Esophagus (tissue), 2 donors: ENCODE measurements around the gene OMP. TPM values are rescaled to one million over a fixed set of nuclear protein-coding genes. Genes with fewer than 3 reads are reported as not detected.

Source experiments
- H3K27ac ChIP-seq, 2 donors: one replicate each; pipeline ENCODE4 v1.5.1; 2013; ENCODE audit warnings: low read depth in 2 of 2, mild to moderate bottlenecking in 2 of 2, inconsistent platforms in 1 of 2, low read length in 1 of 2, moderate library complexity in 1 of 2
- H3K27me3 ChIP-seq, 2 donors: one replicate each; pipeline ENCODE4 v1.6.1; 2013; ENCODE audit warnings: low read length in 2 of 2, control low read depth in 1 of 2, mild to moderate bottlenecking in 1 of 2; ENCODE audit not compliant: insufficient read depth in 2 of 2, control insufficient read depth in 1 of 2
- H3K36me3 ChIP-seq, 2 donors: one replicate each; pipeline ENCODE4 v1.6.1; 2013; ENCODE audit warnings: low read length in 1 of 2; ENCODE audit not compliant: control insufficient read depth in 2 of 2, insufficient read depth in 2 of 2
- H3K4me1 ChIP-seq, 2 donors: one replicate each; pipeline ENCODE4 v1.6.1; 2013; ENCODE audit warnings: low read length in 1 of 2; ENCODE audit not compliant: control insufficient read depth in 2 of 2, insufficient read depth in 2 of 2
- H3K4me3 ChIP-seq, 2 donors: one replicate each; pipeline ENCODE4 v1.5.1; 2013; ENCODE audit warnings: low read length in 2 of 2, mild to moderate bottlenecking in 2 of 2, low read depth in 1 of 2, moderate library complexity in 1 of 2
- H3K9me3 ChIP-seq, 2 donors: one replicate each; pipeline ENCODE4 v1.6.1; 2013; ENCODE audit warnings: mild to moderate bottlenecking in 2 of 2, low read depth in 1 of 2, low read length in 1 of 2, moderate library complexity in 1 of 2; ENCODE audit not compliant: control insufficient read depth in 2 of 2, insufficient read depth in 1 of 2
- WGBS, 2 donors: extraction: QIAGEN DNeasy Blood & Tissue Kit; methylation state at CpG; one replicate each; pipeline ENCODE4 v1.1.7; 2013; 5-methylcytosine and 5-hydroxymethylcytosine counted together
- polyA plus RNA-seq, 2 donors: library from polyadenylated mRNA; stranded (reverse); fragments of 200-250 nt; gene quantifications; one replicate each; pipeline ENCODE4 v1.2.3, GENCODE V29; 2013
- donor health status: healthy with polysubstance abuse.
- donor health status: Bipolar disorder and iron deficiency.

Gene OMP
- polyA plus RNA-seq, 2 donors, result 0.33 to 0.98 TPM

DNA sequence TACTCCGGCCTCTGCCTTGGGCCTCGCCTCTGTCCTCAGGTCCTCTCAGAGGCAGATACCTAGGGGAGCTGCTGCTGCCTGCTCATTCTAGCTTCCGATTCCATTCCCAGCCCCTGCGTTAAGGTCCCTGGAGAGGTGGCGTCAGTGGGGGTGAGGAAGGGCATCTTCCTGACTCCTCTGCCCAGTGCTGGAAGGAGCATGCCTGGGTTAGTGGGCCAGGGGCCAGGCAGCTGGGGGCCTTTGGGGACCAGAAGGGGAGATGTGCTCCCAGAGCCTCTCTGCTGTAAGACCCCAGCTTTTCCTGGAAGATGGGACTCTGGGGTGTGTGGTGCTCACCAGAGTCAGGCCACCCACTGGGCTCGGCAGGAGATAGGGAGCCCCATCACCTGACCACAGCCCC, 21.8 kb downstream of the OMP start:
- WGBS, 2 donors, result 88 to 89% methylated on average over 5 to 6 of the region's 6 CpGs

DNA sequence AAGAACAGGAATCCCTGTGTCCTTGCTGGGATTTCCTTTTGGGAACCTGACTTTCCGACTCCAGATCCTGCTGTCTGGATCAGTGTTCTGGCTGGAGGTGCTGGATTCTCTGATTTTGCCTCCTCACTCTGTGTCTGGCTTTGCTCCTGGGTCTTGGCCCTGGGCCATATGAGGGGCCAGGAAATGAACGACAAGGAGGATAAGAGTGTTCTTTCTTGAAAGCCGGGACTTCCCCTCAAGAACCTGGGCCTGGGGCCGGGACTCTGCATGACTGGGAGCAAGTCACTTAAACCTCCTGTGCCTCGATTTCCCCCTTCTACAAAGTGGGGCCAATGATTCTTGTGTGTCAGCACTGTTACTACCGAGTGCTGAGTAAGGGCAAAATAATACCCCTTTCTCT, 22.6 kb downstream of the OMP start:
- Histone ChIP-seq H3K27me3 (no peaks in the 10 kb centered on the region), H3K4me3 (no peak overlapping the region), H3K4me1 (peaks cover 4 to 9% of the 10 kb centered on the region in 2 donors), H3K27ac (no peak overlapping the region), H3K9me3 (no peaks in the 10 kb centered on the region), H3K36me3 (peaks cover 0 to 18% of the 10 kb centered on the region in 2 donors)
- 68% methylated on average over 6 of the region's 6 CpGs for WGBS, 2 donors

More for the DNA sequence above, 21.8 kb downstream of the OMP start:
- Histone ChIP-seq H3K27ac (no peak overlapping the region), H3K4me3 (no peak overlapping the region), H3K36me3 (peaks cover 0 to 21% of the 10 kb centered on the region in 2 donors), H3K27me3 (no peaks in the 10 kb centered on the region), H3K9me3 (no peaks in the 10 kb centered on the region), H3K4me1 (peaks cover 4 to 9% of the 10 kb centered on the region in 2 donors)

DNA sequence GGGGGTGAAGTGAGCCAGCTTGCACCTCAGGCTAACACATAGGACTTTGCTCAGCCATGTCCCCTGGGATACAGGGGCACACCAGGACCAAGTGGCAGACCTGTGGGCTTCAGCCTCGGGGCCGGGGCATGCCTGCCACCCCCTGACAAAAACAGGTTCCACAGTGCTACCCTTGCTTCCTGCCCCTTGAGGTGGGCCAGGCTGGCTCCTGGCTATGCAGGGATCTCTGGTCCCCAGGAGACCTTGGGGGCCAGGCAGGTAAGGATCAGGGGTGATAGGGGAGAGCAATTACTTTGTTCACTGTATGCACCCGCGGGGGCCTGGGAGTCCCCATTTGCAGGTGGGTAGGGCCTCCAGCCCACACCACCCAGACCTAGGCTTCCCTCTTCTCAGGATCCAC, 23.1 kb downstream of the OMP start:
- Histone ChIP-seq H3K4me1 (peaks cover 4 to 9% of the 10 kb centered on the region in 2 donors), H3K27me3 (no peaks in the 10 kb centered on the region), H3K27ac (no peak overlapping the region), H3K4me3 (no peak overlapping the region), H3K9me3 (no peaks in the 10 kb centered on the region), H3K36me3 (peaks cover 0 to 14% of the 10 kb centered on the region in 2 donors)
- WGBS, 2 donors, result 85 to 89% methylated on average over 4 of the region's 4 CpGs

DNA sequence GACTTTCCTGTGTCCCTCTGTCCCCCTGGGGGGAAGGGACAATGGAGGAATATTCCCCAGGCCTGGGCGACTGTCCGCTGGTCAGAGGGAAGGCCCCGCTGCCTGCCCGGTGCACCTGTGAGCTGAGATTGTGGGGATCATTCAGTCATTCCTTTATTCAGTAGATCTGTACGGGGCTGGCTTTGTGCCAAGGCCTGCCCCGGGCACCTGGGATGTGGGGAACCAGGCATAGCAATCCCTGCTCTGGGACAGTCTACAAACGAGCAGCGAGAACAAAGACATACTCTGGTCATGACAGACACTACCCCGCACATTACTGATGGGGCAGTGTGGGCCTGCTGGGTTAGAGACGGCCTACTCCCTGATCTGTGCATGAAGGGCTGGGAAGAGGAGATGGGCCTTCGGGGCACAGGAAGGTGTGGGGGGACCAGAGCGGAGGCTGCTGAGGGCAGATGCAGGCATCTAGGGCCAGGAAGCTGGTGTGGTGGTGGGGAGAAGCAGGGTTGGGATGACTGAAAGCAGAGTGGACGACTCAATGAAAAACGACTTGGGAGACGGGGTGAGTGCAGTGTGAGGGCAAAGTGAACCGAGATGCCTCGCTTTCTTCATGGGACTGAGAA, 23.6 kb downstream of the OMP start:
- Histone ChIP-seq H3K9me3 (no peaks in the 10 kb centered on the region), H3K27me3 (no peaks in the 10 kb centered on the region), H3K4me3 (no peak overlapping the region), H3K27ac (no peak overlapping the region), H3K4me1 (peaks cover 4 to 12% of the 10 kb centered on the region in 2 donors), H3K36me3 (peaks cover 0 to 10% of the 10 kb centered on the region in 2 donors)
- WGBS, 2 donors, result 71 to 73% methylated on average over 17 of the region's 17 CpGs

DNA sequence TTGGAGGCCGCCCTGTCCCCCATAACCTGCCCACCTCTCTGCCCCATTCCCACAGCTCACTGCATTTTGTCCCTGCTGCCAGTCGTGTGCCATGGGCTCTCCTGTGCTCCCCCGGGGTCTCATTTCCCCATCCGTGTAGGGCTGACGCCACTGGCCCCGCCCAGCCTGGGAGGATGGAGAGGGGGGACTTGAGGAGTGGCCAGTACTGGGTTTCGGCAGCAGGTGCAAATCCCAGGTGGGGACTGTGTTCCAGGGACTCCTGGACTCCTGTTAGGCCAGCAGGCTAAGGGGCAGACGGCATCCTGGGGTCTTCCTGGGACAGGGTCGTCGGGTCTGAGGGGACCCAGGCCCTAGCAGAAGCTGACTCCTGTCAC, 24.2 kb downstream of the OMP start:
- no peaks in the 10 kb centered on the region for H3K27me3 ChIP-seq
- peaks cover 4 to 12% of the 10 kb centered on the region in 2 donors for H3K4me1 ChIP-seq
- peak overlapping the region in 1 of 2 donors; percentile 34 for H3K4me3 ChIP-seq
- no peak overlapping the region for H3K27ac ChIP-seq
- WGBS, 2 donors, result 17% methylated on average over 10 of the region's 10 CpGs
- peaks cover 0 to 7% of the 10 kb centered on the region in 2 donors for H3K36me3 ChIP-seq
- H3K9me3 ChIP-seq, result no peaks in the 10 kb centered on the region

DNA sequence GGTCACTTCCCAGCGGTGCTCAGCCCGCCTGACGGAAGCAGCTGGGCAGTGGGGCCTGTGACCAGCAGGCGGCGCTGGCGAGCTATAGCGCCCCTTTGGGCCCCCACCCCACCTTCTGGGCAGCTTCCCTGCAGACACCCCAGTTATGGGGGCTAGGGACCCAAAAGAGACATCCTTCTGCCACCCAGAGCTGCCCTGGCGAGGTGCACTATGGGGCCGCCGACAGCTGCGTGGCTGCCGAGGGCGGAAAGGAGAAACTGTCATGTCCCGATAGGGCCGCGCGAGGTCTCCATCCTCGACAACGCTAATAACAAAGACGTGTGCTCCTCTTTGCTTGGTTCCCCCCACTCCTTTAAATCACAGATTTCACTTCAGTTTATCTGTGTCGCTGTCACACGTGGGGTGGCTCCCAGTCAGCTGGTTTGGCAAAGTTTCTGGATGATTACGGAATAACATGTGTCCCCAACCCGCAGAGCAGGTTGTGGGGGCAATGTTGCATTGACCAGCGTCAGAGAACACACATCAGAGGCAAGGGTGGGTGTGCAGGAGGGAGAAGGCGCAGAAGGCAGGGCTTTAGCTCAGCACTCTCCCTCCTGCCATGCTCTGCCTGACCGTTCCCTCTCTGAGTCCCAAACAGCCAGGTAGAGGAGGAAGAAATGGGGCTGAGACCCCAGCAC, 24.7 kb downstream of the OMP start:
- Histone ChIP-seq H3K27me3 (no peaks in the 10 kb centered on the region), H3K9me3 (no peaks in the 10 kb centered on the region), H3K36me3 (peaks cover 0 to 7% of the 10 kb centered on the region in 2 donors), H3K4me1 (peaks cover 4 to 12% of the 10 kb centered on the region in 2 donors), H3K27ac (no peak overlapping the region), H3K4me3 (peak overlapping the region in 1 of 2 donors; percentile 34)
- WGBS, 2 donors, result 4 to 5% methylated on average over 27 of the region's 27 CpGs

GRCh38 chr11:77127920-77128691, 25.5 kb downstream of the OMP start, which contains the start of gene MYO7A:
MYO7A (plus strand) TSS chr11:77128246; CDS start chr11:77130635, 2,389 bp downstream.
- no peaks in the 10 kb centered on the region for H3K27me3 ChIP-seq
- peaks cover 0 to 7% of the 10 kb centered on the region in 2 donors for H3K36me3 ChIP-seq
- no peaks in the 10 kb centered on the region for H3K9me3 ChIP-seq
- H3K4me1 ChIP-seq, result peaks cover 4 to 12% of the 10 kb centered on the region in 2 donors
- H3K27ac ChIP-seq, result no peak within 1 kb of the TSS
- WGBS, 2 donors, result 28 to 29% methylated on average over 19 to 20 of the region's 20 CpGs
- H3K4me3 ChIP-seq, result peak within 1 kb of the TSS in 1 of 2 donors; percentile 34

GRCh38 chr11:77129069-77129841, 26.6 kb downstream of the OMP start:
- WGBS, 2 donors, result 86 to 89% methylated on average over 11 of the region's 11 CpGs
- H3K9me3 ChIP-seq, result no peaks in the 10 kb centered on the region
- no peaks in the 10 kb centered on the region for H3K27me3 ChIP-seq
- peaks cover 0 to 3% of the 10 kb centered on the region in 2 donors for H3K36me3 ChIP-seq
- no peak overlapping the region for H3K4me3 ChIP-seq
- H3K4me1 ChIP-seq, result peaks cover 4 to 12% of the 10 kb centered on the region in 2 donors
- no peak overlapping the region for H3K27ac ChIP-seq
